Measurements from ENCODE around the gene TMEM200C.

The TMEM200C gene

GRCh38 chr18:5900262-5900661 is 4.9 kb upstream of the TMEM200C start:
- no peak for TF ChIP-seq ZNF274 (IDR thresholded peaks at IDR 0.05; ENCODE audit: low read depth, low read length)
- H3K4me3 ChIP-seq (ENCODE audit: low read length): no peak overlapping the region

GRCh38 chr18:5899835-5900234 is 4.5 kb upstream of the TMEM200C start:
- TF ChIP-seq ZNF274 (IDR thresholded peaks at IDR 0.05; ENCODE audit: low read depth, low read length): no peak
- no peak overlapping the region for H3K4me3 ChIP-seq (ENCODE audit: low read length)

- peak overlapping the region; percentile 52; the same call in 1 of the 2 replicates for H3K4me3 ChIP-seq (ENCODE audit: low read length)
- no peak for TF ChIP-seq ZNF274 (IDR thresholded peaks at IDR 0.05; ENCODE audit: low read depth, low read length)
These were observed 786 bp upstream of the TMEM200C start for GRCh38 chr18:5895876-5896740.

GRCh38 chr18:5894611-5895298 is 567 bp downstream of the TMEM200C start:
- no peak for TF ChIP-seq ZNF274 (IDR thresholded peaks at IDR 0.05; ENCODE audit: low read depth, low read length)
- peak overlapping the region; percentile 62 for H3K4me3 ChIP-seq (ENCODE audit: low read length)

GRCh38 chr18:5893956-5894610 is 1.2 kb downstream of the TMEM200C start:
- H3K4me3 ChIP-seq (ENCODE audit: low read length): peak overlapping the region; percentile 62; the same call in 1 of the 2 replicates
- TF ChIP-seq ZNF274 (IDR thresholded peaks at IDR 0.05; ENCODE audit: low read depth, low read length): no peak

- no peak for TF ChIP-seq ZNF274 (IDR thresholded peaks at IDR 0.05; ENCODE audit: low read depth, low read length)
- H3K4me3 ChIP-seq (ENCODE audit: low read length): no peak overlapping the region
These were observed 2.4 kb downstream of the TMEM200C start for GRCh38 chr18:5892823-5893431.

- no peak for TF ChIP-seq ZNF274 (IDR thresholded peaks at IDR 0.05; ENCODE audit: low read depth, low read length)
- no peak overlapping the region for H3K4me3 ChIP-seq (ENCODE audit: low read length)
These were observed 3.5 kb downstream of the TMEM200C start for GRCh38 chr18:5891854-5892215.

- peak overlapping the region; percentile 50; the same call in 1 of the 2 replicates for H3K4me3 ChIP-seq (ENCODE audit: low read length)
These were observed 4.0 kb downstream of the TMEM200C start for GRCh38 chr18:5891184-5891853.

GRCh38 chr18:5890331-5891183 is 4.8 kb downstream of the TMEM200C start:
- peak overlapping the region; percentile 50; the same call in 1 of the 2 replicates for H3K4me3 ChIP-seq (ENCODE audit: low read length)
- no peak for TF ChIP-seq ZNF274 (IDR thresholded peaks at IDR 0.05; ENCODE audit: low read depth, low read length)

More at GRCh38 chr18:5891184-5891853, 4.0 kb downstream of the TMEM200C start:
- TF ChIP-seq ZNF274 (IDR thresholded peaks at IDR 0.05; ENCODE audit: low read depth, low read length): no peak

- H3K4me3 ChIP-seq (ENCODE audit: low read length): no peak overlapping the region
- no peak for TF ChIP-seq ZNF274 (IDR thresholded peaks at IDR 0.05; ENCODE audit: low read depth, low read length)
These were observed 10.0 kb downstream of the TMEM200C start for GRCh38 chr18:5885361-5885760.

GRCh38 chr18:5884375-5884774 is 10.9 kb downstream of the TMEM200C start:
- H3K4me3 ChIP-seq (ENCODE audit: low read length): no peak overlapping the region
- no peak for TF ChIP-seq ZNF274 (IDR thresholded peaks at IDR 0.05; ENCODE audit: low read depth, low read length)

GRCh38 chr18:5879479-5879882 is 15.8 kb downstream of the TMEM200C start:
- no peak overlapping the region for H3K4me3 ChIP-seq (ENCODE audit: low read length)
- no peak for TF ChIP-seq ZNF274 (IDR thresholded peaks at IDR 0.05; ENCODE audit: low read depth, low read length)

- no peak overlapping the region for H3K4me3 ChIP-seq (ENCODE audit: low read length)
- no peak for TF ChIP-seq ZNF274 (IDR thresholded peaks at IDR 0.05; ENCODE audit: low read depth, low read length)
These were observed 18.4 kb downstream of the TMEM200C start for GRCh38 chr18:5876891-5877290.

Measured in GM08714 (cell line).